ENCODE results near the gene ADD1. TPM values are rescaled to one million over a fixed set of nuclear protein-coding genes. Genes with fewer than 3 reads are reported as not detected.

The ADD1 gene
- total RNA-seq, 4 donors from 2014 or later: 270 to 449 (median 327) TPM

- DNase-seq (ENCODE audit: low spot score in 2 of 2): peak; percentile 76 to 82
- Histone ChIP-seq H3K4me1 (peaks cover 6 to 94% (median 90%) of the 10 kb centered on the region in 4 donors), H3K4me3 (no peak overlapping the region), H3K27ac (peak overlapping the region; percentile 28 to 81 (median 75)), H3K9me3 (no peaks in the 10 kb centered on the region), H3K27me3 (no peaks in the 10 kb centered on the region), H3K36me3 (peaks cover 0 to 3% (median 0%) of the 10 kb centered on the region in 3 donors)
- WGBS, 2 donors: 39 to 51% methylated on average over 28 of the region's 28 CpGs
- TF ChIP-seq CTCF (IDR thresholded peaks at IDR 0.05) (no peak), POLR2A (IDR thresholded peaks at IDR 0.05) (no peak), EP300 (IDR thresholded peaks at IDR 0.05) (peak in 1 of 2 donors; percentile 62)
Observed at GRCh38 chr4:2806390-2807355, 37.0 kb upstream of the ADD1 start.

- H3K4me1 ChIP-seq: peaks cover 6 to 97% (median 93%) of the 10 kb centered on the region in 4 donors
- H3K9me3 ChIP-seq: no peaks in the 10 kb centered on the region
- TF ChIP-seq CTCF (IDR thresholded peaks at IDR 0.05) (no peak), EP300 (IDR thresholded peaks at IDR 0.05) (no peak), POLR2A (IDR thresholded peaks at IDR 0.05) (no peak)
- no peak for DNase-seq (ENCODE audit: low spot score in 2 of 2)
- H3K27me3 ChIP-seq: no peaks in the 10 kb centered on the region
- H3K4me3 ChIP-seq: no peak overlapping the region
- peak overlapping the region in 3 of 4 donors; percentile 64 to 81 (median 77) for H3K27ac ChIP-seq
- 86 to 92% methylated on average over 13 of the region's 13 CpGs for WGBS, 2 donors
- peaks cover 0 to 3% (median 0%) of the 10 kb centered on the region in 3 donors for H3K36me3 ChIP-seq
Observed at GRCh38 chr4:2807571-2807970, 36.1 kb upstream of the ADD1 start.

- peaks cover 6 to 97% (median 93%) of the 10 kb centered on the region in 4 donors for H3K4me1 ChIP-seq
- no peaks in the 10 kb centered on the region for H3K27me3 ChIP-seq
- no peak for DNase-seq (ENCODE audit: low spot score in 2 of 2)
- TF ChIP-seq POLR2A (IDR thresholded peaks at IDR 0.05) (no peak), EP300 (IDR thresholded peaks at IDR 0.05) (no peak), CTCF (IDR thresholded peaks at IDR 0.05) (no peak)
- H3K27ac ChIP-seq: peak overlapping the region in 2 of 4 donors; percentile 64 to 77
- H3K4me3 ChIP-seq: no peak overlapping the region
- no peaks in the 10 kb centered on the region for H3K9me3 ChIP-seq
- H3K36me3 ChIP-seq: peaks cover 0 to 3% (median 0%) of the 10 kb centered on the region in 3 donors
- WGBS, 2 donors: 94 to 97% methylated on average over 7 of the region's 7 CpGs
Observed at GRCh38 chr4:2808001-2808400, 35.6 kb upstream of the ADD1 start.

GRCh38 chr4:2809610-2810180, 33.9 kb upstream of the ADD1 start:
- no peaks in the 10 kb centered on the region for H3K27me3 ChIP-seq
- H3K4me3 ChIP-seq: no peak overlapping the region
- no peak for DNase-seq (ENCODE audit: low spot score in 2 of 2)
- peak in 1 of 2 donors; percentile 49 for TF ChIP-seq EP300 (IDR thresholded peaks at IDR 0.05)
- TF ChIP-seq POLR2A (IDR thresholded peaks at IDR 0.05): no peak
- WGBS, 2 donors: 32 to 37% methylated on average over 10 of the region's 10 CpGs
- H3K27ac ChIP-seq: peak overlapping the region in 2 of 4 donors; percentile 79 to 92
- peaks cover 6 to 97% (median 83%) of the 10 kb centered on the region in 4 donors for H3K4me1 ChIP-seq
- H3K9me3 ChIP-seq: no peaks in the 10 kb centered on the region
- peaks cover 0 to 11% (median 0%) of the 10 kb centered on the region in 3 donors for H3K36me3 ChIP-seq

- Histone ChIP-seq H3K4me1 (peaks cover 6 to 91% (median 76%) of the 10 kb centered on the region in 4 donors), H3K4me3 (no peak overlapping the region), H3K9me3 (no peaks in the 10 kb centered on the region), H3K27me3 (no peaks in the 10 kb centered on the region), H3K27ac (peak overlapping the region in 3 of 4 donors; percentile 29 to 92 (median 79)), H3K36me3 (peaks cover 0 to 18% (median 0%) of the 10 kb centered on the region in 3 donors)
- no peak for TF ChIP-seq EP300 (IDR thresholded peaks at IDR 0.05)
- DNase-seq (ENCODE audit: low spot score in 2 of 2): no peak
- 52 to 68% methylated on average over 9 to 10 of the region's 10 CpGs for WGBS, 2 donors
Observed at GRCh38 chr4:2810388-2810787, 33.3 kb upstream of the ADD1 start.

Measured in tibial nerve (tissue), 4 donors.